Measurements from ENCODE around the gene C4orf50. TPM values are rescaled to one million over a fixed set of nuclear protein-coding genes. Genes with fewer than 3 reads are reported as not detected.

C4orf50 gene
- total RNA-seq, 1 donor from 2014 or later = 0.05 TPM

DNA sequence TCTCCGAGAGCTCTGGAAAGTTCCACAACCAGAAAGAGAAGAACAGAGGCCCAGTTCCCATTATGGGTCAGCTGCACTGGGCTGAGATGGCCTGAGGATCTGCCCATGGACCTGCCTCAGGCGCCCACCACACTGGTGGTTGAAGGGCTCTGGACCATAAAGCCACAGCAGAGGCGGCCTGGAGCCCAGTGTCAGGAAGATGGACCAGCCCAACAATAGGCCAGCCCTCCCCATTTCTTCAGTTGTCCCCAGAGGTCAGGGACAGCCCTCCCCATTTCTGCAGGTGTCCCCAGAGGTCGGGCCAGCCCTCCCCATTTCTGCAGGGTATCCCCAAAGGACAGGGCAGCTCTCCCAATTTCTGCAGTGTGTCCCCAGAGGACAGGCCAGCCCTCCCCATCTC is 37.2 kb upstream of the C4orf50 start:
- no peak overlapping the region for H3K27ac Mint-ChIP-seq (ENCODE audit: unreplicated experiment)
- peaks cover 6% of the 10 kb centered on the region for H3K27me3 Mint-ChIP-seq (ENCODE audit: unreplicated experiment)
- no peak for DNase-seq (ENCODE audit: low spot score)
- no peaks in the 10 kb centered on the region for H3K4me1 Mint-ChIP-seq (ENCODE audit: unreplicated experiment)
- peaks cover 18% of the 10 kb centered on the region for H3K36me3 Mint-ChIP-seq (ENCODE audit: low read depth, unreplicated experiment)
- TF ChIP-seq, protein P1, sequence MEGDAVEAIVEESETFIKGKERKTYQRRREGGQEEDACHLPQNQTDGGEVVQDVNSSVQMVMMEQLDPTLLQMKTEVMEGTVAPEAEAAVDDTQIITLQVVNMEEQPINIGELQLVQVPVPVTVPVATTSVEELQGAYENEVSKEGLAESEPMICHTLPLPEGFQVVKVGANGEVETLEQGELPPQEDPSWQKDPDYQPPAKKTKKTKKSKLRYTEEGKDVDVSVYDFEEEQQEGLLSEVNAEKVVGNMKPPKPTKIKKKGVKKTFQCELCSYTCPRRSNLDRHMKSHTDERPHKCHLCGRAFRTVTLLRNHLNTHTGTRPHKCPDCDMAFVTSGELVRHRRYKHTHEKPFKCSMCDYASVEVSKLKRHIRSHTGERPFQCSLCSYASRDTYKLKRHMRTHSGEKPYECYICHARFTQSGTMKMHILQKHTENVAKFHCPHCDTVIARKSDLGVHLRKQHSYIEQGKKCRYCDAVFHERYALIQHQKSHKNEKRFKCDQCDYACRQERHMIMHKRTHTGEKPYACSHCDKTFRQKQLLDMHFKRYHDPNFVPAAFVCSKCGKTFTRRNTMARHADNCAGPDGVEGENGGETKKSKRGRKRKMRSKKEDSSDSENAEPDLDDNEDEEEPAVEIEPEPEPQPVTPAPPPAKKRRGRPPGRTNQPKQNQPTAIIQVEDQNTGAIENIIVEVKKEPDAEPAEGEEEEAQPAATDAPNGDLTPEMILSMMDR (IDR thresholded peaks at IDR 0.05; ENCODE audit: unreplicated experiment) = no peak
- peaks cover 16% of the 10 kb centered on the region for H3K9me3 Mint-ChIP-seq (ENCODE audit: unreplicated experiment)
- H3K4me3 Mint-ChIP-seq (ENCODE audit: unreplicated experiment) = no peak overlapping the region

DNA sequence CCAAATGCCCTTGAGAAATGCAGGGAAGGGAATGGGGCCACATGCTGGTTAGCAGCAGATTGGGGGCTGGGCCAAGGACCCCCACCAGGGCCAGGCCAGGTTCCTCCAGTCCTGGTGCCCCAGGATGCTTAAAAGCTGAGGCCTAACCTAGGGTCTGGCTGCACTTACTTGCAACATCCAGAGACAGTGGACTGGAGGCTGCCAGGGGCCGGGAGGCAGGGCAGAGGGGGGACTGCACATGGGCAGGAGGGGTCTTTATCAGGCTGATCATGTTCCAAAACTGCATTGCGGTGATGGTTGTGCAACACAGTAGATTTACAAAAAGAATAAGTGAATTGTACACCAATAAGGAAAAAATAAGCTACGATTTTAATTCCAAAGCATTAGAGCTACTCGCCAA is 36.8 kb upstream of the C4orf50 start:
- no peak overlapping the region for H3K27ac Mint-ChIP-seq (ENCODE audit: unreplicated experiment)
- H3K4me1 Mint-ChIP-seq (ENCODE audit: unreplicated experiment) = no peaks in the 10 kb centered on the region
- H3K9me3 Mint-ChIP-seq (ENCODE audit: unreplicated experiment) = peaks cover 16% of the 10 kb centered on the region
- peaks cover 14% of the 10 kb centered on the region for H3K36me3 Mint-ChIP-seq (ENCODE audit: low read depth, unreplicated experiment)
- no peak for DNase-seq (ENCODE audit: low spot score)
- no peak overlapping the region for H3K4me3 Mint-ChIP-seq (ENCODE audit: unreplicated experiment)
- H3K27me3 Mint-ChIP-seq (ENCODE audit: unreplicated experiment) = peaks cover 6% of the 10 kb centered on the region
- TF ChIP-seq, protein P1 (IDR thresholded peaks at IDR 0.05; ENCODE audit: unreplicated experiment) = no peak

DNA sequence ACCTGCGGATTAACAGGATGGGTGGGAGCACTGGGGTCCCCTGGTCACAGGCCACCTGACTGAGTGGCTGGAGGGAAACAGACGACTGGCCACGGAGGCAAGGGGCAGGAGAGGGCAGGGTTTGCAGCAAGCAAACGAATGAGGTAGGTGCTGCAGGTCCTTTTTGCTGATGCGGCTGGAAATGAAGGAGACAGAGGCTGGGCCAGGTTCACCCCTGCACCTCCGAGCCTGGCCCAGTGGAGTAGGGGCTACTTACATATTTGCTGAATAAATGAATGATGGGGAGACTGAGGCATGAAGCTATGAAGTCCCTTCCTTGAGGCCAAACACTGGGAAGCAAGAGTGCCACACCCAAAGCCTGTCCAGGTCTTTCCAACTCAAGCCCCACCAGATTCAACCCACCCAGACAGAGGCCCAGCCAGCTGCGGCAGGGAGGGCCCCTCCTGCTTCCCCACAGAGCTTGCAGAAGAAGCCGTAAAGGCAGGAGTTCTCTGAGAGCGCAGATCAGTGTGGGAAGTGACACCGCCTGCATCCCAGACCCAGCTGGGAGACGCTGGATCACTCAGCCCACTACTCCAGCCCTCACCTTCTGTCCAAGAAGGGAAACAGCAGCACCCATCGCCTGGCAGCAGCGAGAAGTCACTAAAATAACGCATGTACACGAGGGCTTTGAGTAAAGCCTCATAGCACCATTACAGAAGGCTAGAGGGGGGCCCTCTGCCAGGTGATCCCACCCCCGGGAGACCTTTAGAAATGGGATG is 36.1 kb upstream of the C4orf50 start:
- H3K27me3 Mint-ChIP-seq (ENCODE audit: unreplicated experiment) = peaks cover 6% of the 10 kb centered on the region
- TF ChIP-seq, protein P1 (IDR thresholded peaks at IDR 0.05; ENCODE audit: unreplicated experiment) = no peak
- H3K36me3 Mint-ChIP-seq (ENCODE audit: low read depth, unreplicated experiment) = peaks cover 12% of the 10 kb centered on the region
- peaks cover 14% of the 10 kb centered on the region for H3K9me3 Mint-ChIP-seq (ENCODE audit: unreplicated experiment)
- DNase-seq (ENCODE audit: low spot score) = no peak
- H3K4me3 Mint-ChIP-seq (ENCODE audit: unreplicated experiment) = no peak overlapping the region
- H3K27ac Mint-ChIP-seq (ENCODE audit: unreplicated experiment) = no peak overlapping the region
- peaks cover 2% of the 10 kb centered on the region for H3K4me1 Mint-ChIP-seq (ENCODE audit: unreplicated experiment)

DNA sequence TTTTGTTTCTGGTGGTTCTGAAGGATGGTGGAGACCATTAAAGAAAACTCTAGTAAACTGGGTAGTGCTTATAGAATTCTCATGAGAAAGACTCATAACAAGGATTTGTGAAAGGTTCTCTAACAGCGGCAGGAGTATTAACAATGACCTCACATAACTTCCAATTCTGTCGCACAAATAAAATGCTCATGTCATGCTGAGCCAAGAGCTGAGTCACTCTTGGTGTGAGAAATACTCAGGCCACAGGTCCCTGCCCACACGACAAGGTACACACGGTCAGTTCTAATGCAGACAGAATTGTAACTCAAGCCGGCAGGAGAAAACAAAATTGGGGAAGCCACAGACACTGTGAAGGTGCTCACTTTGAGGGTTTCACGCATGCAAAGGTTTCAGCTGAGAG is 34.4 kb upstream of the C4orf50 start:
- no peak overlapping the region for H3K4me3 Mint-ChIP-seq (ENCODE audit: unreplicated experiment)
- DNase-seq (ENCODE audit: low spot score) = no peak
- H3K9me3 Mint-ChIP-seq (ENCODE audit: unreplicated experiment) = peaks cover 6% of the 10 kb centered on the region
- TF ChIP-seq, protein P1 (IDR thresholded peaks at IDR 0.05; ENCODE audit: unreplicated experiment) = no peak
- peaks cover 5% of the 10 kb centered on the region for H3K36me3 Mint-ChIP-seq (ENCODE audit: low read depth, unreplicated experiment)
- no peak overlapping the region for H3K27ac Mint-ChIP-seq (ENCODE audit: unreplicated experiment)
- peaks cover 11% of the 10 kb centered on the region for H3K4me1 Mint-ChIP-seq (ENCODE audit: unreplicated experiment)
- H3K27me3 Mint-ChIP-seq (ENCODE audit: unreplicated experiment) = peaks cover 6% of the 10 kb centered on the region

DNA sequence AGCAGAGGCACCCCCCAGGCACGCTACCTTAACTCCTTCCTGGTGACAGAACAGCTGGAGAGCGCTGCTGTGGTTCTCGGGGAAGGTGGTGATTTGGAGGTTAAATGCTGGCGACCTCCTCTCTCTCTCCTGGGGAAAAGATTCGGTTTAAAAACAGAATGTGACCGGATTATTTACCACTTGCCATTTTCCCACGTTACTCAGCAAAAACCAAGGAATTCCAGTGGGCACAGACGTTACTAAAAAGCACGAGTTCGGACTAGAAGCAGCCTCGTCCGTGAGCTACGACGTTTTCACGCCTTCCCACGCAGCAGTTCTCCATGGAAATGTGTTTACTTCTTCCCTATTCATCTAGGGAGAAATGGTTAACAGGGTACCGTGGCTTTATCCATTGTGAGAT is 32.3 kb upstream of the C4orf50 start:
- DNase-seq (ENCODE audit: low spot score) = no peak
- Mint-ChIP-seq H3K27me3 (ENCODE audit: unreplicated experiment) (peaks cover 4% of the 10 kb centered on the region), H3K4me1 (ENCODE audit: unreplicated experiment) (peaks cover 11% of the 10 kb centered on the region), H3K36me3 (ENCODE audit: low read depth, unreplicated experiment) (no peaks in the 10 kb centered on the region), H3K9me3 (ENCODE audit: unreplicated experiment) (no peaks in the 10 kb centered on the region), H3K27ac (ENCODE audit: unreplicated experiment) (no peak overlapping the region), H3K4me3 (ENCODE audit: unreplicated experiment) (no peak overlapping the region)
- TF ChIP-seq, protein P1 (IDR thresholded peaks at IDR 0.05; ENCODE audit: unreplicated experiment) = no peak
